Gastrocnemius medialis (tissue), 4 donors: Measurements from ENCODE around the gene ABLIM3. TPM values are rescaled to one million over a fixed set of nuclear protein-coding genes. Genes with fewer than 3 reads are reported as not detected.

ENCODE experiments used
- ATAC-seq, 2 donors: fragments of 150-250 bp; one replicate each; pipeline ENCODE4 v1.9.1; 2016
- DNase-seq, 2 donors: peaks; one replicate each; pipeline ENCODE4 v3.0.0-alpha.2; 2019
- H3K27ac ChIP-seq, 4 donors: fragments of 200-600 bp; sonication (generic); 1 replicate in 1 of 4; 2 replicates in 3 of 4; pipeline ENCODE4 v1.5.1; 2016 to 2018; ENCODE audit warnings: mild to moderate bottlenecking in 2 of 4, moderate library complexity in 1 of 4
- H3K27me3 ChIP-seq, 3 donors: fragments of 200-600 bp; sonication (generic) in 2 of 3; 1 replicate in 1 of 3; 2 replicates in 2 of 3; pipeline versions ENCODE4 v1.5.1 to v1.6.0; 2016 to 2019; ENCODE audit warnings: mild to moderate bottlenecking in 1 of 3, moderate library complexity in 1 of 3
- H3K36me3 ChIP-seq, 2 donors: fragments of 200-600 bp; sonication (generic) in 1 of 2; one replicate each; pipeline ENCODE4 v1.5.1; 2017 to 2018
- H3K4me1 ChIP-seq, 2 donors: fragments of 200-600 bp; sonication (generic) in 1 of 2; one replicate each; pipeline ENCODE4 v1.5.1; 2016 to 2017; ENCODE audit warnings: mild to moderate bottlenecking in 2 of 2
- H3K4me3 ChIP-seq, 4 donors: fragments of 200-600 bp; sonication (generic) in 3 of 4; 1 replicate in 1 of 4; 2 replicates in 3 of 4; pipeline ENCODE4 v1.5.1; 2016 to 2019; ENCODE audit warnings: mild to moderate bottlenecking in 2 of 4
- H3K9me3 ChIP-seq, 3 donors: fragments of 200-600 bp; sonication (generic) in 2 of 3; 1 replicate in 1 of 3; 2 replicates in 2 of 3; pipeline ENCODE4 v1.5.1; 2016 to 2019
- CTCF ChIP-seq, 5 experiments: fragments of 450-650 bp in 3 of 5; fragments of 200-600 bp in 2 of 5; sonication (generic) in 2 of 5; IDR thresholded peaks in 4 of 5; conservative IDR thresholded peaks in 1 of 5; 1 replicate in 4 of 5; 2 replicates in 1 of 5; pipeline ENCODE4 v1.5.1; 2016 to 2019; ENCODE audit warnings: antibody characterized with exemption in 5 of 5, mild to moderate bottlenecking in 3 of 5, moderate library complexity in 3 of 5
- POLR2A ChIP-seq, 2 donors: fragments of 450-650 bp; IDR thresholded peaks; one replicate each; pipeline ENCODE4 v1.6.1; 2017; ENCODE audit warnings: antibody characterized with exemption in 2 of 2, mild to moderate bottlenecking in 2 of 2, moderate library complexity in 2 of 2
- in situ Hi-C, 4 donors: fragments of 200-750 bp; cut with MboI; loops; one replicate each; pipeline versions ENCODE4 v1.15.0 to v1.8.0; 2017; ENCODE audit warnings: low sequenced_read_pairs in 4 of 4
- intact Hi-C: fragments of 100-400 bp; cut with DNase I; formaldehyde crosslinking; loops from one replicate; pipeline ENCODE4 v1.15.1; 2023; ENCODE audit warnings: low total_unique reads
- total RNA-seq, 4 donors: library from RNA; depleted of rRNA; stranded (reverse); fragments of >200 nt; gene quantifications; one replicate each; pipeline versions ENCODE4 v1.1.0 to v1.2.3, GENCODE V29; 2016

The ABLIM3 gene
- total RNA-seq, 4 donors from 2014 or later, result 37.5 to 155 (median 67.7) TPM

GRCh38 chr5:149257131-149257530, 115.8 kb downstream of the ABLIM3 start:
- no peak for TF ChIP-seq POLR2A (IDR thresholded peaks at IDR 0.05)
- no peak for TF ChIP-seq CTCF (IDR thresholded peaks at IDR 0.05 in 4 of 5, conservative IDR thresholded peaks at IDR 0.05 in 1 of 5)
- Histone ChIP-seq H3K9me3 (no peaks in the 10 kb centered on the region), H3K4me1 (no peaks in the 10 kb centered on the region), H3K27ac (no peak overlapping the region), H3K36me3 (peaks cover 0 to 29% of the 10 kb centered on the region in 2 donors), H3K27me3 (no peaks in the 10 kb centered on the region), H3K4me3 (no peak overlapping the region)
- in situ Hi-C loops, result no loop called here
- intact Hi-C loops, result no loop called here
- no peak for DNase-seq
- no peak for ATAC-seq

GRCh38 chr5:149257889-149258705, 116.8 kb downstream of the ABLIM3 start:
- no peak overlapping the region for H3K27ac ChIP-seq
- H3K4me1 ChIP-seq, result no peaks in the 10 kb centered on the region
- no peak overlapping the region for H3K4me3 ChIP-seq
- no peaks in the 10 kb centered on the region for H3K9me3 ChIP-seq
- in situ Hi-C loops (no loop called here), intact Hi-C loops (no loop called here)
- TF ChIP-seq CTCF (IDR thresholded peaks at IDR 0.05 in 4 of 5, conservative IDR thresholded peaks at IDR 0.05 in 1 of 5) (no peak), POLR2A (IDR thresholded peaks at IDR 0.05) (no peak)
- H3K36me3 ChIP-seq, result peaks cover 0 to 19% of the 10 kb centered on the region in 2 donors
- no peak for DNase-seq
- peaks cover 0 to 3% (median 0%) of the 10 kb centered on the region in 3 donors for H3K27me3 ChIP-seq
- ATAC-seq, result no peak

GRCh38 chr5:149260761-149261160, 119.5 kb downstream of the ABLIM3 start:
- H3K36me3 ChIP-seq, result peaks cover 0 to 6% of the 10 kb centered on the region in 2 donors
- peaks cover 0 to 3% (median 0%) of the 10 kb centered on the region in 3 donors for H3K27me3 ChIP-seq
- DNase-seq (no peak), ATAC-seq (peak; percentile 18 to 50)
- in situ Hi-C loops, result loop anchor here in 2 of 4 donors (10.0 kb wide), 2 partner anchors 174 to 304 kb away; no protein-coding TSS in a partner anchor
- H3K4me3 ChIP-seq, result no peak overlapping the region
- no peaks in the 10 kb centered on the region for H3K9me3 ChIP-seq
- TF ChIP-seq POLR2A (IDR thresholded peaks at IDR 0.05) (no peak), CTCF (IDR thresholded peaks at IDR 0.05 in 4 of 5, conservative IDR thresholded peaks at IDR 0.05 in 1 of 5) (no peak)
- H3K27ac ChIP-seq, result no peak overlapping the region
- no peaks in the 10 kb centered on the region for H3K4me1 ChIP-seq
- intact Hi-C loops, result no loop called here

GRCh38 chr5:149261246-149261645, 120.0 kb downstream of the ABLIM3 start:
- Histone ChIP-seq H3K4me3 (no peak overlapping the region), H3K27me3 (peaks cover 0 to 3% (median 0%) of the 10 kb centered on the region in 3 donors), H3K9me3 (no peaks in the 10 kb centered on the region), H3K27ac (no peak overlapping the region), H3K4me1 (no peaks in the 10 kb centered on the region), H3K36me3 (peaks cover 0 to 6% of the 10 kb centered on the region in 2 donors)
- intact Hi-C loops (no loop called here), in situ Hi-C loops (loop anchor here in 2 of 4 donors (10.0 kb wide), 2 partner anchors 174 to 304 kb away; no protein-coding TSS in a partner anchor)
- ATAC-seq, result no peak
- no peak for DNase-seq
- TF ChIP-seq POLR2A (IDR thresholded peaks at IDR 0.05) (no peak), CTCF (IDR thresholded peaks at IDR 0.05 in 4 of 5, conservative IDR thresholded peaks at IDR 0.05 in 1 of 5) (no peak)
